Activated T-cell treated with anti-CD3 and anti-CD28 coated beads, Interleukin-2, amount 50 U/mL, for 4 hours (primary cell): ENCODE data around the gene NELFB. TPM values are rescaled to one million over a fixed set of nuclear protein-coding genes. Genes with fewer than 3 reads are reported as not detected.

Experiments used
- ATAC-seq, 2 donors: fragments of 200-7000 bp; cut with Tn5 transposase; one replicate each; pipeline ENCODE4 v1.10.0; 2021
- DNase-seq: peaks from one replicate; pipeline ENCODE4 v3.0.0-alpha.2; 2020
- H3K27me3 Mint-ChIP-seq: one replicate; pipeline ENCODE4 v1.8.0; 2021; ENCODE audit warnings: low read depth, mixed read lengths
- H3K36me3 Mint-ChIP-seq: one replicate; pipeline ENCODE4 v1.8.0; 2022; ENCODE audit warnings: mixed read lengths; ENCODE audit not compliant: insufficient read depth
- H3K4me1 Mint-ChIP-seq: one replicate; pipeline ENCODE4 v1.8.0; 2021; ENCODE audit warnings: low read depth, mixed read lengths
- H3K4me3 Mint-ChIP-seq: one replicate; pipeline ENCODE4 v1.8.0; 2021; ENCODE audit warnings: mild to moderate bottlenecking, moderate library complexity, mixed read lengths
- H3K9me3 Mint-ChIP-seq: one replicate; pipeline ENCODE4 v1.8.0; 2021; ENCODE audit warnings: mixed read lengths
- total RNA-seq, 3 donors: library from RNA; stranded (reverse); gene quantifications; one replicate each; pipeline ENCODE4 v1.2.1, GENCODE V29; 2021

NELFB gene
- total RNA-seq, 3 donors from 2014 or later = 72.0 to 81.1 (median 73.5) TPM

DNA sequence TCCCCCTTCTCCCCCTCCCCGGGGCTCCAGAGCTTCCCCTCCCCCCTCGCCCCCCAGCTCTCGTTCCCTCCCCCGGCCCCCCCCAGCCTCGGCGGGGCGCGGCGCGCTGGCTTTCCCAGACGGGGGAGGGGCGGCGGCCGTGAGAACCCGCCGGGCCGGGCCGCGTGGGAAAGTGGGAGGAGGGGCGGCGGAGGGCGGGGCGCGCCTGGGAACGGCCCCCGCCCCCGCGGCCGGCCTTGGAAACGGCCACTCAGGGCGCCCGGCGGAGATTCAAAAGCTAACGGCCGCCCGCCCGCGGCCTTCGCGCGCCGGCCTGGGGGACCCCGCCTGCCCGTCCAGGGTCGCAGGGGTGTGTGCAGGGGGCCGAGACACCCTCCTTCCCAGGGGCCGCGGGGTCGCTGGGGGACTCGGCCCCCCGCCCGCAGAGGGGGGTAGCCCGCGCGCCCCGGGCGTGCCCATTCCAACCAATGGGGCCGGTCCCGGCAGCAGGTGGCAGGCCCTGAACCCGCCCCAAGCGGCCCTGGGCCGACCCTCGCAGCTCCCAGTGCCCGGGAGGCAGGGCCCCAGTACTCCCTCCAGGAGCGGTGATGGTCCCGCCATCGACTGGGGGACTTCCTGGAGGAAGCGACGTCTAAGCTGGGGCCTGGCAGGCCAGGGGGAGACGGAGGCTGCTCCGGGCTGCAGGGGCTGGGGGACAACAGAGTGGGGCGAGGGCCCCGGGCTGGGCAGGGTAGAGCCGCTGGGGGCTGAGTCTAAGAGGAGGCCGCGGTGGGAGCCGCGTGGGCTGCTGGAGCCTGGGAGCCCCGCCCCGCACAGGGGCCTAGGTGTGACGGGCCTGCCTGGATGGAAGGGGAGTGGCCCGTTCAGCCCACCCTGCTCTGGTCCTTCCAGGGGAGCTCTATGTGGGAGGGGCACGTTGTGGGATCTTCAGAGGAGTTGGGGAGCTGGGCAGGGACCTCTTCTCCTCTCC, 61.2 kb downstream of the NELFB start:
- peak; percentile 28 to 51 for ATAC-seq
- DNase-seq = peak; percentile 4
- H3K27me3 Mint-ChIP-seq = peaks cover 10% of the 10 kb centered on the region
- no peaks in the 10 kb centered on the region for H3K36me3 Mint-ChIP-seq
- no peak overlapping the region for H3K4me3 Mint-ChIP-seq
- peaks cover 4% of the 10 kb centered on the region for H3K4me1 Mint-ChIP-seq
- no peaks in the 10 kb centered on the region for H3K9me3 Mint-ChIP-seq

DNA sequence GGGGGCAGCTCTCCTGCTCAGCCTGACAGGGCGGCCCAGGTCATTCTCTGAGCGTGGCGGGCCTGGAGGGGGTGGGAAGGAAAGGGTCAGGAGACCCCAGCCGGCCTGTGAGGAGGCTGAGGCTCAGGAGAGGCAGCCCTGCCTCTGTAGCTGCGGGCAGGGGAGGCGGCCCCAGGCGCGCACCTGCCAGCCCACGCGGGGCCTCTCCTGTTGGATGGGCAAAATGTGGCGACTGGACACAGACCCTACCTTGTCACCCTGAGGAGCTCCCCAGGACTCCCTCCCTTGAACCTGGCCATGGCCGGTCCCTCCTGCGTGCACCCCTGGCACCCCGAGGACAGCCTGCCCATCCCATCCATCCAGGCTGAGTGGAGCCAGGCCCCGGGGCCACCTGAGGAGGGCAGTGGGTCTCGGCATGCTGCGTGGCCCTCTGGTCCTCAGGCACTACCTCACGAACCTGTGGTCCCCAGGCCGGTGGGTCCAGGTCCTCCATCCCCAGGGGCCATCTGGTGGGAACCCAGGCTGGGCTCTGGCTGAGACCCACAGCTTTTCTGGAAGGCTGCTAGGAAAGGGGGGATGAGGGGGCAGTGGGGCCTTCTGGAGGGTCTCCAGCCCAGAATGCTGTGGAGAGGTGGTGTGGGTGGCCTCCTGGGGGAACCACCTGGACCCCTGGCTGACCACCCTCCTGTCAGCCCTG, 62.0 kb downstream of the NELFB start:
- H3K4me1 Mint-ChIP-seq = peaks cover 6% of the 10 kb centered on the region
- no peak for ATAC-seq
- peak; percentile 4 for DNase-seq
- no peaks in the 10 kb centered on the region for H3K36me3 Mint-ChIP-seq
- H3K4me3 Mint-ChIP-seq = no peak overlapping the region
- peaks cover 10% of the 10 kb centered on the region for H3K27me3 Mint-ChIP-seq
- H3K9me3 Mint-ChIP-seq = no peaks in the 10 kb centered on the region

- H3K9me3 Mint-ChIP-seq = no peaks in the 10 kb centered on the region
- H3K4me3 Mint-ChIP-seq = no peak overlapping the region
- no peak for DNase-seq
- ATAC-seq = no peak
- no peaks in the 10 kb centered on the region for H3K36me3 Mint-ChIP-seq
- peaks cover 10% of the 10 kb centered on the region for H3K27me3 Mint-ChIP-seq
- peaks cover 6% of the 10 kb centered on the region for H3K4me1 Mint-ChIP-seq
Observed at GRCh38 chr9:137317718-137318511, 62.8 kb downstream of the NELFB start.

GRCh38 chr9:137318602-137319001, 63.5 kb downstream of the NELFB start:
- H3K4me1 Mint-ChIP-seq = peaks cover 6% of the 10 kb centered on the region

DNA sequence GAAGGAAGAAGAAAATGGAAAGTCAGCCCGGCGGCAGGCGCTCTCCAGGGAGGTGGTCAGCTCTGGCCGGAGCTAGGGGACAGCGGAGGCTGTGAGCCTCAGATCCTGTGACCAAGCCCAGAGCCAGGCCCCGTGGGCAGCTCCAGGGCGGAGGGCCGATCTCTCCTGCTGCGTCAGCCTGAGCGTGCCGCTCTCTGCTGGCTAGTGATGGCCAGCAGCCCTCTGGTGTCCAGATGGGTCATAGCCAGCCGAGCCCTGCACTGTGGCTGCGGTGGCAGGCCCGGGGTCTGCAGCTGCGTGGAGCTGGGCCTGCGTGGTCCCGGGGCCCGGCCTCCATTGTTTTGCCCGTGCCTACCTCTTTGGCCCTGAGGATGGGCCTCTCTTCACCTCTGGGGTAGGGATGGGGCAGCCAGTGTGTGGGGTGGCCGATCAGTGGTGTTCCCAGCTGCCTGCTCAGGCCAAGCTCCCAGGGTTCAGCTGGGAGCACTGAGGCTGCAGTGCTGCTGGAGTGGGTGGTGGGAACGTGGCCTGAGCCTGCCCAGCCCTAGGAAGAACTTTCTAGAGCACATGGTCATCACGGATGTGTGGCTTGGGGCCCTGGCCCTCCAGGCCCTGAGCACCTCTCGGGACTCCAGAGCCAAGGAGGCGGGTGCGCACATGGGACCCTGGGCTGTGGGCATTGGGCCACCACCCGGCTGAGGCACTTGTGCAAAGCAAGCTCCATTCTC, 64.0 kb downstream of the NELFB start:
- Mint-ChIP-seq H3K27me3 (peaks cover 7% of the 10 kb centered on the region), H3K9me3 (no peaks in the 10 kb centered on the region), H3K36me3 (no peaks in the 10 kb centered on the region), H3K4me1 (peaks cover 6% of the 10 kb centered on the region), H3K4me3 (no peak overlapping the region)
- DNase-seq (no peak), ATAC-seq (no peak)

More at GRCh38 chr9:137318602-137319001, 63.5 kb downstream of the NELFB start:
- no peaks in the 10 kb centered on the region for H3K9me3 Mint-ChIP-seq
- peaks cover 10% of the 10 kb centered on the region for H3K27me3 Mint-ChIP-seq
- no peak overlapping the region for H3K4me3 Mint-ChIP-seq
- no peak for DNase-seq
- ATAC-seq = no peak
- no peaks in the 10 kb centered on the region for H3K36me3 Mint-ChIP-seq

DNA sequence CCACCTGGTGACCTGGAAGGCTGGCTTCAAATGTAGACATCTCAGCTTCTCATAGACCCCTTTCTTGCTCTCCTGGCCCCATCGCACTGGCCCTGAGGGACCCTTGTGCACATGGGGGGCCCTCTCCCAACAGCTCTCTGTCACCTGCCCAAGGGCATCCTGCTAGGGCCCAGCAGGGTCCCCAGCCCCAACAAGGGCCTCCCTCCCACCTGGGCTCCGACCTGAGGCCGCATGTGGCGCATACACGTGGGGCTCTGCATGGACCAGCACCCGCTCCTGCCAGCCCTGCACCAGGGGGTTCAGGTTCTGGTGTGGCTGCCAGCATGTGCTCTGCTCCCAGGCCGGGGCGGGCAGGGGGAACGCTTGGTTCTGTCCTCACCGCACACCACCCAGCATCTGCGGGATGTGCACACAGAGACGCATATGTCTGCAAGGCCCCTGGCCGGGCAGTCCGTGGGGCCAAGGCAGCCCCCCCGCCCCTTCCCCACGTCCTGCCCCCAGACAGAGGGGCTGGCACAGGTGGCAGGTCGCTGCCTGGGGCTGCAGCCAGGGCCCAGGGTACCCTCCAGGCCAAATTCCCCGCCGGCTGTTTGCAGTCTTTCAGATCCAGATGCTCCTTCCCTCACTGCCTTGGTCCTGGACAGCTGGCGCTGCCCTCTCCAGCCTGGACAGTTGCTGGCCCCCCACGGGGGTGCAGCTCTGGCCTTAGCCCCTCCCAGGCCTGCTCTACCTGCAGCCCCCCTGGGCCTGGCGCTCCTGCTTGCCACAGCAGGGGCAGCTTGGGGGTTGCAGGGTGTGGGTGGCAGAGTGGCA, 64.8 kb downstream of the NELFB start:
- H3K36me3 Mint-ChIP-seq = no peaks in the 10 kb centered on the region
- ATAC-seq = no peak
- H3K4me1 Mint-ChIP-seq = peaks cover 6% of the 10 kb centered on the region
- no peak for DNase-seq
- H3K9me3 Mint-ChIP-seq = no peaks in the 10 kb centered on the region
- H3K27me3 Mint-ChIP-seq = peaks cover 10% of the 10 kb centered on the region
- no peak overlapping the region for H3K4me3 Mint-ChIP-seq

GRCh38 chr9:137320555-137321384, 65.6 kb downstream of the NELFB start:
- Mint-ChIP-seq H3K4me1 (peaks cover 8% of the 10 kb centered on the region), H3K9me3 (no peaks in the 10 kb centered on the region), H3K36me3 (no peaks in the 10 kb centered on the region), H3K27me3 (peaks cover 14% of the 10 kb centered on the region), H3K4me3 (no peak overlapping the region)
- DNase-seq (no peak), ATAC-seq (peak; percentile 42 to 45)

- peaks cover 15% of the 10 kb centered on the region for H3K4me1 Mint-ChIP-seq
- H3K4me3 Mint-ChIP-seq = no peak overlapping the region
- peaks cover 20% of the 10 kb centered on the region for H3K27me3 Mint-ChIP-seq
- H3K36me3 Mint-ChIP-seq = no peaks in the 10 kb centered on the region
- H3K9me3 Mint-ChIP-seq = no peaks in the 10 kb centered on the region
- ATAC-seq = no peak
- DNase-seq = no peak
Observed at GRCh38 chr9:137321726-137322361, 66.7 kb downstream of the NELFB start.

Other genes with a start within 250 kb of the NELFB start
- gene ABCA2, start 227.1 kb upstream of the NELFB start, total RNA-seq = 10 to 100 TPM in 2 of 3 donors, 1 to 10 TPM in 1; 9.1 to 15.3 (median 14.3) TPM
- 1 to 10 TPM in 1 of 3 donors, under 1 TPM in 2; 0.74 to 2.4 (median 0.81) TPM for gene FUT7, start 223.2 kb upstream of the NELFB start, total RNA-seq
- gene NPDC1, start 209.2 kb upstream of the NELFB start, total RNA-seq = 10 to 100 TPM; 15.1 to 33.0 (median 23.2) TPM
- under 1 TPM in 1 of 3 donors, not detected in 2; 0.34 TPM for gene ENTPD2, start 201.3 kb upstream of the NELFB start, total RNA-seq
- 1 to 10 TPM; 3.6 to 5.5 (median 4.6) TPM for gene SAPCD2, start 184.8 kb upstream of the NELFB start, total RNA-seq
- 1 to 10 TPM; 5.6 to 8.4 (median 7.8) TPM for gene UAP1L1, start 177.8 kb upstream of the NELFB start, total RNA-seq
- 10 to 100 TPM; 30.7 to 34.0 (median 33.5) TPM for gene MAN1B1, start 168.3 kb upstream of the NELFB start, total RNA-seq
- 100 to 1,000 TPM; 352 to 394 (median 392) TPM for gene DPP7, start 140.6 kb upstream of the NELFB start, total RNA-seq
- gene GRIN1, start 116.2 kb upstream of the NELFB start, total RNA-seq = under 1 TPM in 2 of 3 donors, not detected in 1; 0.13 to 0.26 TPM
- under 1 TPM in 1 of 3 donors, not detected in 2; 0.18 TPM for gene LRRC26, start 85.3 kb upstream of the NELFB start, total RNA-seq
- not detected for gene TMEM210, start 83.3 kb upstream of the NELFB start, total RNA-seq
- gene ANAPC2, start 66.8 kb upstream of the NELFB start, total RNA-seq = 10 to 100 TPM; 71.9 to 86.3 (median 73.3) TPM
- 100 to 1,000 TPM; 144 to 156 (median 150) TPM for gene SSNA1, start 66.7 kb upstream of the NELFB start, total RNA-seq
- gene TPRN, start 54.6 kb upstream of the NELFB start, total RNA-seq = 10 to 100 TPM; 15.4 to 15.6 (median 15.5) TPM
- 10 to 100 TPM; 42.3 to 45.1 (median 44.4) TPM for gene TMEM203, start 49.7 kb upstream of the NELFB start, total RNA-seq
- 10 to 100 TPM; 45.2 to 53.7 (median 50.5) TPM for gene NDOR1, start 49.6 kb upstream of the NELFB start, total RNA-seq
- 1 to 10 TPM; 3.3 to 6.0 (median 4.4) TPM for gene RNF208, start 33.1 kb upstream of the NELFB start, total RNA-seq
- gene CYSRT1, start 30.2 kb upstream of the NELFB start, total RNA-seq = under 1 TPM in 2 of 3 donors, not detected in 1; 0.46 to 0.50 TPM
- gene RNF224, start 27.8 kb upstream of the NELFB start, total RNA-seq = not detected
- not detected for gene SLC34A3, start 24.4 kb upstream of the NELFB start, total RNA-seq
- gene TUBB4B, start 14.0 kb upstream of the NELFB start, total RNA-seq = 100 to 1,000 TPM; 345 to 383 (median 380) TPM
- not detected for gene STPG3, start 4.0 kb upstream of the NELFB start, total RNA-seq
- 1 to 10 TPM; 3.2 to 4.0 (median 3.6) TPM for gene TOR4A, start 22.4 kb downstream of the NELFB start, total RNA-seq
- 10 to 100 TPM in 2 of 3 donors, 1 to 10 TPM in 1; 7.6 to 15.6 (median 11.6) TPM for gene NRARP, start 46.9 kb downstream of the NELFB start, total RNA-seq
- 1 to 10 TPM; 1.7 to 2.8 (median 2.5) TPM for gene EXD3, start 167.8 kb downstream of the NELFB start, total RNA-seq
- under 1 TPM; 0.34 to 0.82 (median 0.46) TPM for gene NOXA1, start 168.1 kb downstream of the NELFB start, total RNA-seq
- not detected for gene ENTPD8, start 186.0 kb downstream of the NELFB start, total RNA-seq
- 10 to 100 TPM; 69.5 to 89.1 (median 87.7) TPM for gene NSMF, start 204.0 kb downstream of the NELFB start, total RNA-seq